DND-41 (cell line): ENCODE data around the gene RNF223.

Source experiments
- CTCF ChIP-seq: IDR thresholded peaks from 2 replicates; pipeline ENCODE4 v1.5.1; 2012; ENCODE audit warnings: borderline replicate concordance, low read length, moderate library complexity, mild to moderate bottlenecking; ENCODE audit not compliant: poor library complexity, severe bottlenecking; ENCODE audit errors: extremely low read depth
- EZH2 ChIP-seq: IDR thresholded peaks from 3 replicates; pipeline ENCODE4 v1.6.1; 2012; ENCODE audit warnings: borderline replicate concordance, low read depth, mild to moderate bottlenecking, moderate library complexity, low read length, inconsistent platforms; ENCODE audit not compliant: severe bottlenecking

- TF ChIP-seq CTCF (no peak), EZH2 (no peak)
Measured at GRCh38 chr1:1069056-1069710, 4.9 kb downstream of the RNF223 start.
